Body of pancreas (tissue), 4 donors: ENCODE measurements around the gene ITGB1BP2.
"Not testable (repeated sequence)": the region's sequence is repeated elsewhere in the genome, so short reads cannot be mapped to it uniquely, and the experiment has no call there.

ENCODE experiments used
- CTCF ChIP-seq, 7 experiments: fragments of 450-650 bp in 4 of 7; fragments of 200-600 bp in 3 of 7; sonication (generic) in 3 of 7; IDR thresholded peaks; one replicate each; pipeline ENCODE4 v1.5.1; 2016 to 2019; ENCODE audit warnings: antibody characterized with exemption in 7 of 7
- POLR2A ChIP-seq, 3 donors: fragments of 450-650 bp; IDR thresholded peaks; one replicate each; pipeline ENCODE4 v1.6.1; 2016; ENCODE audit warnings: antibody characterized with exemption in 3 of 3, mild to moderate bottlenecking in 2 of 3

- TF ChIP-seq CTCF, POLR2A (IDR thresholded peaks at IDR 0.05): not testable (repeated sequence)
These were observed 15.4 kb downstream of the ITGB1BP2 start for GRCh38 chrX:71316959-71317358.
